SK-MEL-5 (cell line): ENCODE data around the gene AZU1. TPM values are rescaled to one million over a fixed set of nuclear protein-coding genes. Genes with fewer than 3 reads are reported as not detected.

Experiments used
- DNase-seq: peaks from one replicate; pipeline ENCODE4 v3.0.0-alpha.2; 2016; ENCODE audit warnings: low read depth, low spot score
- in situ Hi-C: cut with HindIII; loops from 2 replicates; pipeline ENCODE4 v1.10.0; 2016; ENCODE audit warnings: low sequenced_read_pairs, high pct_unique_total_duplicates, low pct_unique_long_range_greater_than_20kb
- total RNA-seq: library from RNA; depleted of rRNA; stranded (reverse); fragments of >200 nt; shearing (Covaris generic); gene quantifications from 2 replicates; pipeline ENCODE4 v1.2.3, GENCODE V29; 2014

Gene AZU1
- total RNA-seq, 1 experiment from 2014 or later = not detected

DNA sequence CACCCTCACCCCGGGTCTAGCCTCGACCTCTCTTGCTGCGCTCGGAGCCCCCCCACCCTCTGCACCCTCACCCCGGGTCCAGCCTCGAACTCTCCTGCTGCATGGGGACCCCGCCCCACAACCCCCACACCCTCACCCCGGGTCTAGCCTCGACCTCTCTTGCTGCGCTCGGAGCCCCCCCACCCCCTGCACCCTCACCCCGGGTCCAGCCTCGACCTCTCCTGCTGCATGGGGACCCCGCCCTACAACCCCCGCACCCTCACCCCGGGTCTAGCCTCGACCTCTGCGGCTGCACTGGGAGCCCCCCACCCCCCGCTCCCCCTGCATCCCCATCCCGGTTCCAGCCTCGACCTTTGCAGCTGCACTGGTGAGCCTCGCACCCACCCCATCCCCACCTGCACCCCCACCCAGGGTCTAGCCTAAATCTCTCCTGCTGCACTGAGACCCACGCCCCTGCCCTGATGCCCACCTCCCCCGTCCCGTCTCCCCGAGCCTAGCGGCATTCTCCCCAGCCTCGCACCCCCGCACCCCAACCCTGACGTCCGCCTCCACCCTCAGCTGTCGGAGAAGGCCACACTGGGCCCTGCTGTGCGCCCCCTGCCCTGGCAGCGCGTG is 33.6 kb downstream of the AZU1 start:
- in situ Hi-C loops = no loop called here
- no peak for DNase-seq

DNA sequence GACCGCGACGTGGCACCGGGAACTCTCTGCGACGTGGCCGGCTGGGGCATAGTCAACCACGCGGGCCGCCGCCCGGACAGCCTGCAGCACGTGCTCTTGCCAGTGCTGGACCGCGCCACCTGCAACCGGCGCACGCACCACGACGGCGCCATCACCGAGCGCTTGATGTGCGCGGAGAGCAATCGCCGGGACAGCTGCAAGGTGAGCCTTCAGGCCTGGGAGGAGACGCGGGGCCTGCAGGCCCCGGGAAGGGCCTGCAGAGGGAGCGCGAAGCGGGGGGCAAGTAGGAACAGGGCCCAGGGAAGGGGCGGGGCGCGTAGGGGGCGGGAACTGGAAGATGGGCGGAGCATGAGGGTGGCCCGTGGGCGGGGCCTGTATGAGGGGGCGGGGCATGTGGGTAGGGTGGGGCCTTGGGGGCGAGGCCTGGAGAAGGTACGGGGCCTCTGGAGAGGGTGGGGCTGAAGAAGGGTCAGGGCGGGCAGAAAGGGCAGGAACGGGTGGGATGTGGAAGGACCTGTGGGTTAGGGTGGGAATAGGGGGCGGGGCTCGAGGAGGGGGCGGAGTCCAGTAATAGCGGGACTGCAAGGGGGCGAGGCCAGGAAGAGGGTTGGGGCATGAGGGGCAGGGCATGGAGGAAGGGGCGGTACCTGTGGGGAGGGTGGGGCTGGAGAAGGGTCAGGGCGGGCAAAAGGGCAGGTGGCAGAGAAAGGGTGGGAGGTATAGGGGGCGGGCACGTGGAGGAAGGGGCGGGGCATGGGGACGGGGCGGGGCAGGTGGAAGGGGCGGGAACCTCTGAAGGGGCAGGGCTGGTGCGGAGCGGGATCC is 34.3 kb downstream of the AZU1 start:
- in situ Hi-C loops = no loop called here
- DNase-seq = peak; percentile 66

- in situ Hi-C loops = no loop called here
- peak; percentile 52 for DNase-seq
Observed at GRCh38 chr19:862581-863314, 35.1 kb downstream of the AZU1 start.

- in situ Hi-C loops = no loop called here
- no peak for DNase-seq
Observed at GRCh38 chr19:863315-863620, 35.6 kb downstream of the AZU1 start.

GRCh38 chr19:866769-867300 is 39.2 kb downstream of the AZU1 start:
- DNase-seq = no peak
- in situ Hi-C loops = no loop called here

GRCh38 chr19:867301-867793 is 39.7 kb downstream of the AZU1 start:
- in situ Hi-C loops = no loop called here
- DNase-seq = no peak

- no peak for DNase-seq
- in situ Hi-C loops = no loop called here
Observed at GRCh38 chr19:867855-868457, 40.3 kb downstream of the AZU1 start.

DNA sequence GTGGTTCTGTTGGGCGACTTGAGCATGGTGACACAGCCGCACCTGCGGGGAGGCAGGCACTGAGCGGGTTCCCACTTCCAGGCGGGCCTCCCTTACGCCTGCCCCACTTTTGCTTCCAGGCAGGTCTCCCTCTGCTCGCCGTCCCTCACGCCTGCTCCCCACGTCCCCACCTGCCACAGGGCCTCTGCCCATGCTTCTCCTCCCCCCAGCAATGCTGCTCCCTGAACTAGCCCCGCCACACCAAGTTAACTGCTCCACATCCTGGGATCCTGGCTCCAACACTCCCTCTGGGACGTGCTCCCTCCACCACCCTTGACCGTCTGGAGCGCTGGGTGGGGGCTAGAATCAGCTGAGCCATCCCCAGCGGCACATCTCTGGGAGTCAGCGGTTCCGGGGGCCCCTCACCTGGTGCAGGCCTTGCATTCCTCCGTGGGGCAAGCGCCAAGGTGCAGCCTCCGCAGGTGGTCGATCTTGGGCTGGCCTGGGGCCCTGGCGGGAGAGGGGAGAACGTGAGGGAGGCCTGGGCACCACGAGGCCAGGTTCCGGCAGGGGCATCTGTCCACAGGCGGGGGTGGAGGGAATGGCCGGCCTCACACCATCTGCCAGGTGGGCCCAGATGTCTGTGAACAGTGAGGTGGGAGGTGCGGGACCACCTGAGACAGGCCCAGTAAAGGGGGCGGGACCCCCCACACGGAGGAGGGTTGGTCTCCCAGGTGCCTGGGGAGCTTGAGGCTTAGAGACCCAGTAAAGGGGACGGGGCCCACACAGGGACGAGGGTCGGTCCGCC is 41.0 kb downstream of the AZU1 start:
- in situ Hi-C loops = no loop called here
- DNase-seq = no peak

- peak; percentile 32 for DNase-seq
Observed at GRCh38 chr19:869245-870177, 41.9 kb downstream of the AZU1 start.

GRCh38 chr19:870314-870713 is 42.7 kb downstream of the AZU1 start:
- in situ Hi-C loops = no loop called here
- no peak for DNase-seq

More at GRCh38 chr19:869245-870177, 41.9 kb downstream of the AZU1 start:
- in situ Hi-C loops = no loop called here

DNA sequence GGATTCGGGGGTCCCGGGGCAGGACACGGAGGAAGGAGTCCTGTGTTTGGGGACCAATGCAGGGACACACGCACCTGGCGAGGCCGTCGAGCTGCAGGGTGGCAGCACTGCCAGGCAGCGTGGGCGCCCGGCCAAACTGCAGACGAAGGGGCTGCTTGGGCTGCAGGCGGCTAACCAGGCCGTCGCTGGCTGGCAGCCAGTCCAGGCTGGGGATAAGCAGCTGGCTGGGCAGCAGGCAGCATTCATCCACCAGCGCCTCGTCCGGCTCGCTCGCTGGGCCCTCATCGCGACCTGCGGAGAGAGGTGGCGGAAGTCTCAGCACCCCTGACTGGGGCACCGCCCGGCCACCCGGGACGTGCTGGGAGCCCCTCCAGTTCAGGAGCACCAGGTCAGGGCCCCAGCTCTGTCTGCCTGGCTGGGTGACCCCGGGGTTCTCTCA is 43.3 kb downstream of the AZU1 start:
- in situ Hi-C loops = no loop called here
- DNase-seq = no peak

DNA sequence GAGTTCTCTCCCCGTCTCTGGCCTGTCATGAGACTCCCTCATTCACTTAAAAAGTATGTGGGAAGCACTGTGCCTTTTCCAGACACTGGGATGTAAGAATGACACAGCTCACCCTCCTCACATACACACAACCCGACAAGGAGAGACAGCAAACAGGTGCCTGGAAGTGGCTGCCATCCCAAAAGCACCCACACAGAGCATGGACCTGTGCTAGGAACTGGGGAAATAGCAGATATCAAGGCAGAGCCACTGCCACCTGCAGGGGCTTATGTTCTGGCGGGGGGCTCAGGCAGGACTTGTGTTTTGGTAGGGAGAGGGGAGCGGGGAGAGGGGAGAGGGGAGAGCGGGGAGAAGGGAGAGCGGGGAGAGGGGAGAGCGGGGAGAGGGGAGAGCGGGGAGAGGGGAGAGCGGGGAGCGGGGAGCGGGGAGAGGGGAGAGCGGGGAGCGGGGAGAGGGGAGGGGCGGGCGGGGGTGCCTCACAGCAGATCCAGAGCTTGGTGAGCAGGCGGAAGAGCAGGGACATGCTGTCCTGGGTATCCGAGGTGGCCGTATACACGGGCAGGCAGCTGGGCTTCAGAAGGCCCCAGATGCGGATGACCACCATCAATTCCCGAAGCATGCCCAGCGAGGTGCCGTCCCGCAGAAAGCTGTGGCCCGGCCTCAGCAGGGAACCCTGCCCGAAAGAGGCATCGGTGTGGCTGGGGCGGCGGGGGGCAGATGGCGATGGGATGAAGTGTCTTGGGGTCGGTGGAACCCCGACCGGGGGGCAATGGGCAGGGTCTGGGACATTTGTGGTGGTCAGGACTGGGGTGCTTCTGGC is 44.0 kb downstream of the AZU1 start:
- DNase-seq = no peak
- in situ Hi-C loops = no loop called here

DNA sequence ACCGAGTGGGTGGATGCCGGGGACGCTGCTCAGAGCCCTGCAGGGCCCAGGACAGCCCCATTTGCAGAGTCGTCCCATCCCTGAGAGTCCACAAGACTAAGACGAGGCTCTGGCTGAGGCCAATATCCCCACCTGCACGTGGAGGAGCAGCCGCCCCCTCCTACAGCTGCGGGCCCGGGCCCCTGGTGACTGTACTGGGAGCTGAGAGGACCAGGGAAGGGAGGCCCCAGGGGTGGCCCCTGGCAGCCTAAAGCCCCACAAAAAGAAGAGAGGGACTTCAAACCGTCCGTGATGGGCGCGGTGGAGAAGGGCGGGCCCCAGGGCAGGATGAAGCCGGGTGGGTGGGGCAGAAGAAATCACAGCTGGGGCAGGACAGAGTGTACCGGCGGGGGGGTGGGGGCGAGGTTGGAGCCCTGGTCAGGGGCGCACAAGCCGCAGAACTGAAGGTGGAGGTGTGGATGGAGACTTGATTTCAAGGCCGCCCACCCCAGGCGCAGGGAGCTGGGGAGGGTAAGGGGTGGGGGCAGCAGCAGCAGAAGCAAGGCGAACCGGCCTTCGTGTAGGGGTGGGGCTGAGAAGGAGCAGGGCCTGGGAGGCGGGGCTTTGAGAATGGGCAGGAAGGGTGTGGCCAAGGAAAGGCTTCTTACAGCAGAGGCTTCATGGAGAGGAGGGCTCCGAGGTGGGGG is 44.8 kb downstream of the AZU1 start:
- peak; percentile 57 for DNase-seq
- in situ Hi-C loops = no loop called here

DNA sequence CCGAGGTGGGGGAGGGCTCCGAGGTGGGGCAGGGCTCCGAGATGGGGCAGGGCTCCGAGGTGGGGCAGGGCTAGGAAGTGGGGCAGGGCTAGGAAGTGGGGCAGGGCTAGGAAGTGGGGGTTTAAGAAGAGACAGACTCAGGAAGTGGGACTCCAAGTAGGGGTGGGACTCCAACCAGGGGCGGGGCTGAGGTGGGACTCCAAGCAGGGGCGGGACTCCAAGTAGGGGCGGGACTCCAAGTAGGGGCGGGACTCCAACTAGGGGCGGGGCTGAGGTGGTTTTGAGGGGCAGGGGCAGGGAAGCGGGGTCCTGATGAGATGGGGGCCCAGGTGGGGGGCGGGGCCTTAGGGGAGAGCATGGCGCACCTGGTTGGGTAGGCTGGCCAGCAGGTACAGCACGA is 45.4 kb downstream of the AZU1 start:
- in situ Hi-C loops = no loop called here
- peak; percentile 39 for DNase-seq

GRCh38 chr19:873561-874041 is 46.0 kb downstream of the AZU1 start:
- in situ Hi-C loops = no loop called here
- DNase-seq = no peak
